K562 (cell line): Measurements from ENCODE around the gene FRMPD4. TPM values are rescaled to one million over a fixed set of nuclear protein-coding genes. Genes with fewer than 3 reads are reported as not detected.

Experiments
- ATAC-seq: fragments of 200-7000 bp; cut with Tn5 transposase; 3 replicates; pipeline ENCODE4 v1.9.1; 2020; ENCODE audit warnings: moderate library complexity
- BruUV-seq: library from RNA; stranded (reverse); fragments of 400-500 nt; replicated peaks from 2 replicates; lab custom pipeline; 2021; lab: Mats Ljungman, UMichigan
- CTCF ChIA-PET: fragments of 300-600 bp; formaldehyde crosslinking; extraction: SDS; loops from one replicate; lab custom pipeline; 2021; ENCODE audit warnings: low intra/inter-chr PET ratio; lab: Yijun Ruan, JAX
- POLR2A ChIA-PET: fragments of 300-600, 350-650 bp; sonication (Branson Sonifier 250); formaldehyde crosslinking; extraction: SDS; loops from one replicate; lab custom pipeline; 2021; ENCODE audit warnings: antibody characterized with exemption, inconsistent platforms; lab: Yijun Ruan, JAX
- DNase-seq, 4 experiments: peaks; one replicate each; pipeline versions ENCODE4 v3.0.0 to v3.0.0-alpha.2; 2011 to 2018; ENCODE audit warnings: low spot score in 3 of 4, mixed read lengths in 3 of 4; ENCODE audit errors: extremely low read depth in 1 of 4
- FAIRE-seq: peaks from 2 replicates; lab custom pipeline; 2011; peaks lifted over from hg19 to GRCh38; lab: Jason Lieb, UNC
- H2AFZ ChIP-seq: 2 replicates; pipeline ENCODE4 v1.6.0; 2011; ENCODE audit warnings: low read depth, low read length, control low read depth, inconsistent platforms
- H3K27ac ChIP-seq: fragments of 200-600 bp; 3 replicates; pipeline ENCODE4 v1.8.0; 2011; ENCODE audit warnings: low read depth, mild to moderate bottlenecking, control low read depth, inconsistent platforms, low read length, moderate library complexity, mixed read lengths; ENCODE audit errors: extremely low read depth
- H3K27me3 ChIP-seq, 2 experiments: fragments of 300-600 bp in 1 of 2; 2 replicates in 1 of 2; 3 replicates in 1 of 2; pipeline versions ENCODE4 v1.6.0 to v1.8.0; 2011; ENCODE audit warnings: inconsistent platforms in 2 of 2, low read length in 2 of 2, mild to moderate bottlenecking in 1 of 2, mixed read lengths in 1 of 2, moderate library complexity in 1 of 2; ENCODE audit not compliant: control insufficient read depth in 2 of 2, insufficient read depth in 2 of 2
- H3K36me3 ChIP-seq: fragments of 300-600 bp; 3 replicates; pipeline ENCODE4 v1.8.0; 2011; ENCODE audit warnings: mild to moderate bottlenecking, low read length, inconsistent platforms; ENCODE audit not compliant: control insufficient read depth, insufficient read depth
- H3K4me1 ChIP-seq, 2 experiments: fragments of 200-600 bp in 1 of 2; replicated peaks in 1 of 2; 2 replicates in 1 of 2; 3 replicates in 1 of 2; pipeline versions ENCODE4 v1.5.1 to v1.8.0; 2011; ENCODE audit warnings: inconsistent platforms in 2 of 2, low read length in 2 of 2, mild to moderate bottlenecking in 1 of 2, mixed read lengths in 1 of 2, moderate library complexity in 1 of 2; ENCODE audit not compliant: control insufficient read depth in 2 of 2, insufficient read depth in 2 of 2
- H3K4me2 ChIP-seq: 2 replicates; pipeline ENCODE4 v1.6.1; 2011; ENCODE audit warnings: low read length, control low read depth, inconsistent platforms, mixed read lengths; ENCODE audit not compliant: insufficient read depth
- H3K4me3 ChIP-seq: fragments of 200-600 bp; sonication (generic), shearing (Covaris generic); 2 replicates; pipeline ENCODE4 v1.5.1; 2016; ENCODE audit warnings: control low read depth, inconsistent platforms
- H3K79me2 ChIP-seq: fragments of 200-600 bp; 3 replicates; pipeline ENCODE4 v1.8.0; 2011; ENCODE audit warnings: low read length, inconsistent platforms; ENCODE audit not compliant: control insufficient read depth, insufficient read depth
- H3K9ac ChIP-seq, 2 experiments: 2 replicates each; pipeline versions ENCODE4 v1.6.0 to v1.6.1; 2011; ENCODE audit warnings: low read depth in 2 of 2, low read length in 2 of 2, control low read depth in 1 of 2, inconsistent platforms in 1 of 2, mild to moderate bottlenecking in 1 of 2, mixed read lengths in 1 of 2; ENCODE audit not compliant: insufficient read depth in 1 of 2
- H3K9me1 ChIP-seq: one replicate; pipeline ENCODE4 v1.6.0; 2011; ENCODE audit warnings: inconsistent platforms, mild to moderate bottlenecking, low read length, moderate library complexity; ENCODE audit not compliant: control insufficient read depth, insufficient read depth
- H3K9me3 ChIP-seq: replicated peaks from 2 replicates; pipeline ENCODE4 v1.5.1; 2011; ENCODE audit warnings: low read depth, low read length, inconsistent platforms; ENCODE audit not compliant: control insufficient read depth, insufficient read depth
- H4K20me1 ChIP-seq: replicated peaks from 2 replicates; pipeline ENCODE4 v1.6.1; 2011; ENCODE audit warnings: low read length, inconsistent platforms, mixed read lengths; ENCODE audit not compliant: control insufficient read depth, insufficient read depth
- C11orf30 ChIP-seq: fragments of 450-650 bp; IDR thresholded peaks from 2 replicates; pipeline ENCODE4 v1.6.1; 2016; ENCODE audit warnings: low read depth, mild to moderate bottlenecking
- ELF4 ChIP-seq: fragments of 450-650 bp; formaldehyde crosslinking; IDR thresholded peaks from 2 replicates; pipeline ENCODE4 v1.4.0; 2022; ENCODE audit warnings: missing genetic modification characterization
- FOSL1 ChIP-seq: fragments of 200-800 bp; sonication (Bioruptor generic); conservative IDR thresholded peaks from 2 replicates; pipeline ENCODE4 v1.6.1; 2016; ENCODE audit warnings: missing genetic modification characterization, missing compliant biosample characterization
- KAT2B ChIP-seq: IDR thresholded peaks from one replicate; pipeline ENCODE4 v1.6.1; 2012; ENCODE audit warnings: low read depth, mild to moderate bottlenecking, control low read depth, inconsistent platforms, low read length, moderate library complexity
- KLF10 ChIP-seq: fragments of 250-450 bp; sonication (Bioruptor Pico); IDR thresholded peaks from 2 replicates; pipeline ENCODE4 v1.6.1; 2021; ENCODE audit warnings: matching md5 sums
- NCOA1 ChIP-seq: fragments of 450-650 bp; IDR thresholded peaks from 2 replicates; pipeline ENCODE4 v1.6.1; 2016; ENCODE audit warnings: low read depth
- POLR2H ChIP-seq: IDR thresholded peaks from 2 replicates; pipeline ENCODE4 v1.6.1; 2016; ENCODE audit warnings: missing genetic modification characterization, low read depth, mild to moderate bottlenecking, control low read depth, missing compliant biosample characterization, moderate library complexity
- SMARCB1 ChIP-seq: IDR thresholded peaks from 2 replicates; pipeline ENCODE4 v1.6.1; 2011; ENCODE audit warnings: improper control_type of control experiment, low read depth; ENCODE audit not compliant: insufficient read length
- WGBS: fragments of 100-300 bp; shearing (Covaris generic); methylation state at CpG from one replicate; pipeline ENCODE4 v1.1.6; 2016; ENCODE audit warnings: low coverage, mixed read lengths; ENCODE audit not compliant: insufficient coverage; ENCODE audit errors: missing lambda C conversion rate; 5-methylcytosine and 5-hydroxymethylcytosine counted together
- in situ Hi-C: fragments of 300-500 bp; cut with MboI; formaldehyde crosslinking; loops from 4 replicates; pipeline ENCODE4 v1.15.0; 2018; ENCODE audit warnings: inconsistent platforms, mixed read lengths
- intact Hi-C: fragments of 100-400 bp; cut with micrococcal nuclease; formaldehyde crosslinking; loops from 2 replicates; pipeline ENCODE4 v1.14.2; 2022
- polyA plus RNA-seq, 8 experiments: library from polyadenylated mRNA; depleted of rRNA in 4 of 8; stranded (reverse) in 5 of 8; unstranded in 3 of 8; fragments of >200 nt; fragmentation: Nextera tagmentation in 2 of 8; fragmentation: Illumina TruSeq in 1 of 8; extraction: Ambion mirVana in 2 of 8; extraction: Trizol in 1 of 8; gene quantifications; 2 replicates each; pipeline versions ENCODE4 v1.2.1 to v1.2.3, GENCODE V29; 2011 to 2014; ENCODE audit warnings: inconsistent platforms in 1 of 8, missing spikeins in 1 of 8
- total RNA-seq, 7 experiments: library from RNA; depleted of rRNA in 6 of 7; stranded (reverse); fragments of >200 nt in 6 of 7; fragmentation: Illumina TruSeq in 2 of 7; extraction: Trizol in 2 of 7; gene quantifications; 2 replicates each; pipeline versions ENCODE4 v1.2.1 to v1.2.3, GENCODE V29; 2011 to 2021; ENCODE audit warnings: low replicate concordance in 1 of 7
- TF ChIP-seq, protein P1 (sequence below): fragments of 250-450 bp; sonication (Bioruptor Pico); IDR thresholded peaks from 2 replicates; pipeline ENCODE4 v1.5.0; 2022; ENCODE audit warnings: mild to moderate bottlenecking
- TF ChIP-seq, protein P2 (sequence below): fragments of 200-800 bp; sonication (Bioruptor generic); IDR thresholded peaks from 2 replicates; pipeline ENCODE4 v1.6.1; 2017; ENCODE audit warnings: missing genetic modification characterization, missing compliant biosample characterization
- TF ChIP-seq, protein P3 (sequence below): fragments of 250-450 bp; sonication (Bioruptor Pico); IDR thresholded peaks from 2 replicates; pipeline ENCODE4 v1.4.0; 2020; ENCODE audit warnings: mild to moderate bottlenecking, moderate library complexity, borderline replicate concordance
- TF ChIP-seq, protein P4 (sequence below): sonication (generic); formaldehyde crosslinking; IDR thresholded peaks from 2 replicates; pipeline ENCODE4 v1.8.0; 2022; ENCODE audit warnings: missing genetic modification reagents, mild to moderate bottlenecking, borderline replicate concordance
- TF ChIP-seq, protein P5 (sequence below): sonication (generic); formaldehyde crosslinking; IDR thresholded peaks from 2 replicates; pipeline ENCODE4 v1.8.1; 2023; ENCODE audit warnings: mild to moderate bottlenecking, missing genetic modification reagents

FRMPD4 gene
- total and polyA plus RNA-seq, 9 of the 15 experiments (the other 6 are each of a cell fraction or from before 2014, with no cell fraction given) = not detected

DNA sequence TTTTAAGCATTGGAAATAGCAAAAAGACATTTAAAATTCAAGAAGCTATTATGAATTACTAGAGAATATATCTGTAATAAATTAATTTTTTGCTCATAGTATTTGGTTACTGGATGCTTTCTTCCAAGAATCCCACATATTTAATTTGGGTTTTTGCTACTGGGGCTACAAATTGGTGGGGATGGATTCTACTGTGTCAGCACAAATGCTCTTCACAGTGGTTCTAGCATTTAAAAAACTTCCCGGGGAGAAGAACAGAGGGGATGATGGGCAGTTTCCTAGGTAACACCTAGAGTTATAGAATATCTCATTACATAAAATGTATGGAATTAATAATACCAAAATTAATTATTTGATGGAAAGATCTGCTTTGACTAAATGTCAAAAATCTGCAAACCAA is 584.0 kb downstream of the FRMPD4 start:
- intact Hi-C loops = no loop called here
- no peak overlapping the region for H2AFZ ChIP-seq
- H3K27me3 ChIP-seq = peaks cover 0 to 13% of the 10 kb centered on the region in 2 experiments; a peak in 2 of 5 replicates
- H3K4me2 ChIP-seq = no peak overlapping the region
- H3K9me3 ChIP-seq = no peaks in the 10 kb centered on the region
- DNase-seq (no peak), ATAC-seq (no peak), FAIRE-seq (no peak)
- in situ Hi-C loops = no loop called here
- H3K27ac ChIP-seq = no peak overlapping the region
- no peak overlapping the region for H3K4me3 ChIP-seq
- no peaks in the 10 kb centered on the region for H3K79me2 ChIP-seq
- WGBS = 0% methylated on average over 1 of the region's 1 CpG
- no TSS peak for BruUV-seq
- no peaks in the 10 kb centered on the region for H3K9me1 ChIP-seq
- H3K4me1 ChIP-seq = no peaks in the 10 kb centered on the region
- no peaks in the 10 kb centered on the region for H4K20me1 ChIP-seq
- H3K9ac ChIP-seq = no peak overlapping the region
- no peaks in the 10 kb centered on the region for H3K36me3 ChIP-seq
- ChIA-PET POLR2A (no interaction called here), CTCF (no interaction called here)
- TF ChIP-seq KAT2B (no peak), KLF10 (CRISPR knock-in tag) (no peak), NCOA1 (no peak), C11orf30 (no peak), SMARCB1 (no peak), POLR2H (no peak), FOSL1 (tag) (no peak), ELF4 (CRISPR knock-in tag) (no peak)
- TF ChIP-seq, protein P1, sequence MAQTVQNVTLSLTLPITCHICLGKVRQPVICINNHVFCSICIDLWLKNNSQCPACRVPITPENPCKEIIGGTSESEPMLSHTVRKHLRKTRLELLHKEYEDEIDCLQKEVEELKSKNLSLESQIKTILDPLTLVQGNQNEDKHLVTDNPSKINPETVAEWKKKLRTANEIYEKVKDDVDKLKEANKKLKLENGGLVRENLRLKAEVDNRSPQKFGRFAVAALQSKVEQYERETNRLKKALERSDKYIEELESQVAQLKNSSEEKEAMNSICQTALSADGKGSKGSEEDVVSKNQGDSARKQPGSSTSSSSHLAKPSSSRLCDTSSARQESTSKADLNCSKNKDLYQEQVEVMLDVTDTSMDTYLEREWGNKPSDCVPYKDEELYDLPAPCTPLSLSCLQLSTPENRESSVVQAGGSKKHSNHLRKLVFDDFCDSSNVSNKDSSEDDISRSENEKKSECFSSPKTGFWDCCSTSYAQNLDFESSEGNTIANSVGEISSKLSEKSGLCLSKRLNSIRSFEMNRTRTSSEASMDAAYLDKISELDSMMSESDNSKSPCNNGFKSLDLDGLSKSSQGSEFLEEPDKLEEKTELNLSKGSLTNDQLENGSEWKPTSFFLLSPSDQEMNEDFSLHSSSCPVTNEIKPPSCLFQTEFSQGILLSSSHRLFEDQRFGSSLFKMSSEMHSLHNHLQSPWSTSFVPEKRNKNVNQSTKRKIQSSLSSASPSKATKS = no peak
- TF ChIP-seq, protein P2, sequence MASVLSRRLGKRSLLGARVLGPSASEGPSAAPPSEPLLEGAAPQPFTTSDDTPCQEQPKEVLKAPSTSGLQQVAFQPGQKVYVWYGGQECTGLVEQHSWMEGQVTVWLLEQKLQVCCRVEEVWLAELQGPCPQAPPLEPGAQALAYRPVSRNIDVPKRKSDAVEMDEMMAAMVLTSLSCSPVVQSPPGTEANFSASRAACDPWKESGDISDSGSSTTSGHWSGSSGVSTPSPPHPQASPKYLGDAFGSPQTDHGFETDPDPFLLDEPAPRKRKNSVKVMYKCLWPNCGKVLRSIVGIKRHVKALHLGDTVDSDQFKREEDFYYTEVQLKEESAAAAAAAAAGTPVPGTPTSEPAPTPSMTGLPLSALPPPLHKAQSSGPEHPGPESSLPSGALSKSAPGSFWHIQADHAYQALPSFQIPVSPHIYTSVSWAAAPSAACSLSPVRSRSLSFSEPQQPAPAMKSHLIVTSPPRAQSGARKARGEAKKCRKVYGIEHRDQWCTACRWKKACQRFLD (CRISPR knock-in tag) = no peak
- TF ChIP-seq, protein P3, sequence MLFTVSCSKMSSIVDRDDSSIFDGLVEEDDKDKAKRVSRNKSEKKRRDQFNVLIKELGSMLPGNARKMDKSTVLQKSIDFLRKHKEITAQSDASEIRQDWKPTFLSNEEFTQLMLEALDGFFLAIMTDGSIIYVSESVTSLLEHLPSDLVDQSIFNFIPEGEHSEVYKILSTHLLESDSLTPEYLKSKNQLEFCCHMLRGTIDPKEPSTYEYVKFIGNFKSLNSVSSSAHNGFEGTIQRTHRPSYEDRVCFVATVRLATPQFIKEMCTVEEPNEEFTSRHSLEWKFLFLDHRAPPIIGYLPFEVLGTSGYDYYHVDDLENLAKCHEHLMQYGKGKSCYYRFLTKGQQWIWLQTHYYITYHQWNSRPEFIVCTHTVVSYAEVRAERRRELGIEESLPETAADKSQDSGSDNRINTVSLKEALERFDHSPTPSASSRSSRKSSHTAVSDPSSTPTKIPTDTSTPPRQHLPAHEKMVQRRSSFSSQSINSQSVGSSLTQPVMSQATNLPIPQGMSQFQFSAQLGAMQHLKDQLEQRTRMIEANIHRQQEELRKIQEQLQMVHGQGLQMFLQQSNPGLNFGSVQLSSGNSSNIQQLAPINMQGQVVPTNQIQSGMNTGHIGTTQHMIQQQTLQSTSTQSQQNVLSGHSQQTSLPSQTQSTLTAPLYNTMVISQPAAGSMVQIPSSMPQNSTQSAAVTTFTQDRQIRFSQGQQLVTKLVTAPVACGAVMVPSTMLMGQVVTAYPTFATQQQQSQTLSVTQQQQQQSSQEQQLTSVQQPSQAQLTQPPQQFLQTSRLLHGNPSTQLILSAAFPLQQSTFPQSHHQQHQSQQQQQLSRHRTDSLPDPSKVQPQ (CRISPR knock-in tag) = no peak
- TF ChIP-seq, protein P4, sequence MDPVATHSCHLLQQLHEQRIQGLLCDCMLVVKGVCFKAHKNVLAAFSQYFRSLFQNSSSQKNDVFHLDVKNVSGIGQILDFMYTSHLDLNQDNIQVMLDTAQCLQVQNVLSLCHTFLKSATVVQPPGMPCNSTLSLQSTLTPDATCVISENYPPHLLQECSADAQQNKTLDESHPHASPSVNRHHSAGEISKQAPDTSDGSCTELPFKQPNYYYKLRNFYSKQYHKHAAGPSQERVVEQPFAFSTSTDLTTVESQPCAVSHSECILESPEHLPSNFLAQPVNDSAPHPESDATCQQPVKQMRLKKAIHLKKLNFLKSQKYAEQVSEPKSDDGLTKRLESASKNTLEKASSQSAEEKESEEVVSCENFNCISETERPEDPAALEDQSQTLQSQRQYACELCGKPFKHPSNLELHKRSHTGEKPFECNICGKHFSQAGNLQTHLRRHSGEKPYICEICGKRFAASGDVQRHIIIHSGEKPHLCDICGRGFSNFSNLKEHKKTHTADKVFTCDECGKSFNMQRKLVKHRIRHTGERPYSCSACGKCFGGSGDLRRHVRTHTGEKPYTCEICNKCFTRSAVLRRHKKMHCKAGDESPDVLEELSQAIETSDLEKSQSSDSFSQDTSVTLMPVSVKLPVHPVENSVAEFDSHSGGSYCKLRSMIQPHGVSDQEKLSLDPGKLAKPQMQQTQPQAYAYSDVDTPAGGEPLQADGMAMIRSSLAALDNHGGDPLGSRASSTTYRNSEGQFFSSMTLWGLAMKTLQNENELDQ (CRISPR knock-in tag) = no peak
- TF ChIP-seq, protein P5, sequence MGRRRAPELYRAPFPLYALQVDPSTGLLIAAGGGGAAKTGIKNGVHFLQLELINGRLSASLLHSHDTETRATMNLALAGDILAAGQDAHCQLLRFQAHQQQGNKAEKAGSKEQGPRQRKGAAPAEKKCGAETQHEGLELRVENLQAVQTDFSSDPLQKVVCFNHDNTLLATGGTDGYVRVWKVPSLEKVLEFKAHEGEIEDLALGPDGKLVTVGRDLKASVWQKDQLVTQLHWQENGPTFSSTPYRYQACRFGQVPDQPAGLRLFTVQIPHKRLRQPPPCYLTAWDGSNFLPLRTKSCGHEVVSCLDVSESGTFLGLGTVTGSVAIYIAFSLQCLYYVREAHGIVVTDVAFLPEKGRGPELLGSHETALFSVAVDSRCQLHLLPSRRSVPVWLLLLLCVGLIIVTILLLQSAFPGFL (CRISPR knock-in tag) = no peak
